VCaP (cell line): ENCODE results near the gene SEMA3G.

Source experiments
- H3K27ac ChIP-seq: fragments of 450-650 bp; 2 replicates; pipeline ENCODE4 v1.5.1; 2017
- TF ChIP-seq, protein P1 (sequence below): fragments of 450-650 bp; conservative IDR thresholded peaks from 2 replicates; pipeline ENCODE4 v1.5.1; 2017; ENCODE audit warnings: mild to moderate bottlenecking, moderate library complexity

The SEMA3G gene

DNA sequence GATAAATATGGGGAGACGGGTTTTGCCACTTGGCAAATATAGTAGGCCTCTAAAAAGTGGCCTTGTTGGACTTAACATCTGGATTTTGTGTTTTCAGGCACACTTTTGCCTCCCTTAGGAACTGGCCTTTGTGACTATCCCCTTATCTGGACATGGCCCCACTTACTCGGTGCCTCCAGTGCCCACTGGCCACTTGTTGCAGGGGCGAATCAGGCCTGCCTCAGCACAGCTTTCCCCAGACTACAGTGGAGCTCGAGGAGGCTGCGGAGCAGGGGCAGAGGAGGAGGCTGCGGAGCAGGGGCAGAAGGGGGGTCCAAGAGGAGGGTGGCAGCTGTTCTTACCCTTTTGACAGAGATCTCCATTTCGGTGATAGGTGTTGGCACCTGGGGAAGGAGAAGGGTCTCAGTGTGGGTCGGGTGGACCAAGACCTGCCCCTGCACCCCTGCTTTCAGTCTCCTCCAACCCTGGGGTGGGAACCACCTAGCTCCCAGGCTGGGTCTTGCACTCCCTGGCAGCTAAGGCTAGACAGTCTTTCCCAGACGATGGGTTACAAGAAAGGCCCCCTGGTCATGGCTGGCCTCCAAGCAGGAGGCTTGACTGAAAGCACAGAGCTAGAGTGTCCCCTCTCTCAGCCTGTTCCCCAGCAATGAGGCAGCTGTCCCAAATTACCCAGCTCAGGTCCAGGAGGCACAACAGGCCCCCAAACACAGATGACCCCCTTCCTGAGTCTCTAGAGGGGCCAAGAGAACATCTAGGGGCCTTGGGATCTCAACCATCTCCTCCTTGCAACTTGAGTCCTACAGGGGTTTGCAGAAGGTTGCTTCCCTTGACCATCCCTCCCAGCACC lies 6.1 kb downstream of the SEMA3G start:
- H3K27ac ChIP-seq: peak overlapping the region; percentile 57; the same call in 1 of the 2 replicates
- TF ChIP-seq, protein P1, sequence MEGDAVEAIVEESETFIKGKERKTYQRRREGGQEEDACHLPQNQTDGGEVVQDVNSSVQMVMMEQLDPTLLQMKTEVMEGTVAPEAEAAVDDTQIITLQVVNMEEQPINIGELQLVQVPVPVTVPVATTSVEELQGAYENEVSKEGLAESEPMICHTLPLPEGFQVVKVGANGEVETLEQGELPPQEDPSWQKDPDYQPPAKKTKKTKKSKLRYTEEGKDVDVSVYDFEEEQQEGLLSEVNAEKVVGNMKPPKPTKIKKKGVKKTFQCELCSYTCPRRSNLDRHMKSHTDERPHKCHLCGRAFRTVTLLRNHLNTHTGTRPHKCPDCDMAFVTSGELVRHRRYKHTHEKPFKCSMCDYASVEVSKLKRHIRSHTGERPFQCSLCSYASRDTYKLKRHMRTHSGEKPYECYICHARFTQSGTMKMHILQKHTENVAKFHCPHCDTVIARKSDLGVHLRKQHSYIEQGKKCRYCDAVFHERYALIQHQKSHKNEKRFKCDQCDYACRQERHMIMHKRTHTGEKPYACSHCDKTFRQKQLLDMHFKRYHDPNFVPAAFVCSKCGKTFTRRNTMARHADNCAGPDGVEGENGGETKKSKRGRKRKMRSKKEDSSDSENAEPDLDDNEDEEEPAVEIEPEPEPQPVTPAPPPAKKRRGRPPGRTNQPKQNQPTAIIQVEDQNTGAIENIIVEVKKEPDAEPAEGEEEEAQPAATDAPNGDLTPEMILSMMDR: no peak

DNA sequence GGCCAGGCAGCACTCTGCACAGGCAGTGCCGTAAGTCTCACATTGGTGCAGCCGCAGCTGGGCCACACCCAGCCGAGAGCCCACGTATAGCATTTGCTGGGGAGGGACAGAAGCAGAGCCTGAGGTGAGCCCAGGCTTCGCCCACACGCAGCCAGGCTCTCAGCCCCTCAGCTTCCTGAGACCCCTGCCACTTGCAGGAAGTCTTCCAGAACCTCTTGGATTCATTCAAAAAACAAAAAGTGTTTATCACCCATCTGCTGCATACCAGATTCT lies 6.9 kb downstream of the SEMA3G start:
- TF ChIP-seq, protein P1: no peak
- peak overlapping the region; percentile 57 for H3K27ac ChIP-seq

DNA sequence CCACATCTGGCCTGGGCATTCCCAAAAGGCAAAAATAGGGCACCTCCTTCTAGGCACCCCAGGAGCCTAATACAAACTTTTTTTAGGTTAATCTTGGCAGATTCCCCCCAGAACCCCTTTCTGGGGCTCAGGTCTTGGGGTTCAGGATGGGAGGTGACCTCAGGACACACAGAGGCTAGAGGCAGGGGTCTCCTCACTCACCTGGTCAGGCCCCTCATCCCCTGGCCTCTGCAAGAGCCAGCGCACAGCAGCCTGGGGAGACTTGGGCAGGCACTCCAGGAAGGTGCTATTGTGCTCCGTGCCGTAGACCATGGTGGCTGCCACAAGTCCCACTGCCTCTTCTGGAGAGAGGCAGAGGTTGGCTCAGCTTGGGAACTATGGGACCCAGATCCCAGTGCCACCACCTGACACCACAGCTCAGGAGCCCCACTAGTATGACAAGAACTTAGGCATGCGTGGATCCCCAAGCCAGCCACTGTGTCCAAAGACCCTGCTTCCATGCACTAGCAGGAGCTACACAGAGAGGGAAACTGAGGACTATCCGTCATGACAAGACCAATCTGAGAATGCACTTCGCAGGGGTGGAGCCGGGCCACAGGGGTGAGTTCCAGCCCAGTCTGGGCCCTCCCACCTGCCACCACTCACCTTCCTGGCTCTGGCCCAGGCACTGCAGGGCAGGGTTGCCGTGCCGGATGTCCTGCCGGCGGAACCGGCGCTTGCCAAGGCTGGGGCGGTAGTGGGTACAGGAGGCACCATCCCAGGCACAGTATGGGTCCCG lies 7.4 kb downstream of the SEMA3G start:
- peak overlapping the region; percentile 57 for H3K27ac ChIP-seq
- TF ChIP-seq, protein P1: no peak

DNA sequence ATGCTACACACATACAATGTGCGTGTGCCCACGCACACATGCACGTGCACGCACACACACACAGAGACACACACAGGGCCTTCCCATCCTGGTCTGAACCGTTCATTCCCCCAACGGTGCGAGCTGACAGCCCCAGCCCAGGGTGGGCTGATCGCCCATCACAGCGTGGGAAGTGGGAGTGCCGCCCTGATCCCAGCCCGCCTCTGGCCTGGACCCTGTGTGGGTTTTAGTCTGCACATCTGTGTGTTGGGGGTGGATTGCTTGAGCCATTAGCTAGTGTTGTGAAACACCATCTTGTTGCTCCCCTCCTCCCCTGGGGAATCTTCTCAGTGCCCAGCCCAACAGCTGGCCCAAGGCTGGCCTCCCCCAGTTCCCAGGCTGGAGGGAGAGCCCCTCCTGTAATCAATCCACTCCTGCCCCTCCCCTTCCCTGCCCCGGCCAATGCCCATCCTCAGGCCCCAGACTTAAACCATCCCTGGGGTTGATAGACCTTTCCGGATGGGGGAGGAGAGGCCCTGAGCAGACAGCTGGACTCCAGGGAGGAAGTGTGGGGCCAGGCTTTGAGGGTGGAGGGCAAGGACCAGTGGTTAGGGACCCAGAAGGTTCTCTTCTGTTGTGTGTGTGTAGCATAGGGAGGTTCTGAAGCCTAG lies 8.3 kb downstream of the SEMA3G start:
- H3K27ac ChIP-seq: no peak overlapping the region
- TF ChIP-seq, protein P1: no peak

DNA sequence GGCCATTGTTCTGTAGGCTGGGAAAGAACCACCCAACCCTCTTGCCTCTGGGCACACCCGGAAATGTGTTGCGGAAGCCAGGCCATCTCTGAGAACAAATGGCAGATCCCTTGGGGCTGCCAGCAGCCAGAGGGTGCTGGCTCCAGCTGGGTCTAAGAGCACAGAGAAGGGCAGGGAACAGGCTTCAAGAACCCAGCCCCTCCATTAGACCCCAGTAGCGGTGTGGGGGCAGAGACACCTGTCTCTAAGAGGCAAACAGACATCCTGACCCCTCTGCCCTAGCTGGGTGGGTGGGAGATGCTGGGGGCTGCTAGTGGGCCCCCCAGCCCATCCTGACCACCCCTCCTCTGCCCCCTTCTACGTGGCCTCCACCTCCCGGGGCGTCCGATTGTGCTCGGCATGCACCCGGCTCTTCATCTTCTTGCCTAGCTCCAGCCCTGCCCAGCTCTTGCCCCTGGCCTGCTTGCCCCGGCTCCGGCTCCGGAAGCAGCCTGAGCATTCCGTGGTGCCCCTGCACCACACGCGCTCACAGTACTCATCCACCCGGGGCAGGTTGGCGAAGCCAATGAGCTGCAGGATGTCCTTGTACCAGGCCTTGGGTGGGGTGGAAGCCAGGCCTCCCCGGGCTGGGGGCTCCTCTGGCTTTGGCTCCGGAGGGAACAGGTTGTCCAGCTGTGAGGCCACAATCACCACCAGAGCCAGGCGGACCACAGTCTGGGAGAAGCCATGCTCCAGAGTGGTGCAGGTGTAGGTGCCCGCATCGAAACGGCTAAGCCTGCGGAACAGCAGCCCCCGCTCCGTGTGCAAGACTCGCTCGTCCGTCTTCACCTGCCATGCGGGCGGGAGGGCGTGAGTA lies 9.4 kb downstream of the SEMA3G start:
- TF ChIP-seq, protein P1: no peak

DNA sequence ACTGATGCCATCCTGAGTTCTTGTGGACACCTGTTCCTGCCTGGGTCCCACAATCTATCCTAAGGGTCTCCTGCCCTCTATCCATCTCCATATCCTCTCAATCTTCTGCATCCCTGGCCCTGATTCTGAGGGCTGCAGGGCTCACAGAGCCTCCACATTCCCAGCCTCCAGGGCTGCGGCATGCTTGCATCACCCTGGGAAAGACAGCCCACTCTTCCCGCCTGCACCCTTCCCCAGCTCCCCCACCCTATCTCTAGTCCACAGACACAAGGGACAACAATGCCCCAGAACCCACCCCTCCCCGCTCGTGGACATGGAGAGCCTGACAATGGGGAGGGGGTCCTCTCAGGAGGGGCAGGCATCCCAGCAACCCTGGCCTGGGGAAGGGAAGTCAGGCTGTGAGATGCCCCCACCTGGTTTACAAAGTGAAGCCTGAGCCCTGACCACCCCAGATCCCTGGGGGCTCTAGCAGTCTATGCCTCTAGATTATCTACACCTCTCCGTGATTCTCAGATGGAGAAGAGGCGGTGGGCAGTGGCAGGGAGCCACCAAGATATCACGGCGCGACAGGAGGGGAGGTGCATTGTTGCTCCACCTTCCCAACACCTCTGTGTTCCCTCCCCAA lies 10.3 kb downstream of the SEMA3G start:
- H3K27ac ChIP-seq: no peak overlapping the region
- TF ChIP-seq, protein P1: no peak

More for the DNA sequence above, 9.4 kb downstream of the SEMA3G start:
- H3K27ac ChIP-seq: no peak overlapping the region
